ENCODE results near the gene CEPT1.

DNA sequence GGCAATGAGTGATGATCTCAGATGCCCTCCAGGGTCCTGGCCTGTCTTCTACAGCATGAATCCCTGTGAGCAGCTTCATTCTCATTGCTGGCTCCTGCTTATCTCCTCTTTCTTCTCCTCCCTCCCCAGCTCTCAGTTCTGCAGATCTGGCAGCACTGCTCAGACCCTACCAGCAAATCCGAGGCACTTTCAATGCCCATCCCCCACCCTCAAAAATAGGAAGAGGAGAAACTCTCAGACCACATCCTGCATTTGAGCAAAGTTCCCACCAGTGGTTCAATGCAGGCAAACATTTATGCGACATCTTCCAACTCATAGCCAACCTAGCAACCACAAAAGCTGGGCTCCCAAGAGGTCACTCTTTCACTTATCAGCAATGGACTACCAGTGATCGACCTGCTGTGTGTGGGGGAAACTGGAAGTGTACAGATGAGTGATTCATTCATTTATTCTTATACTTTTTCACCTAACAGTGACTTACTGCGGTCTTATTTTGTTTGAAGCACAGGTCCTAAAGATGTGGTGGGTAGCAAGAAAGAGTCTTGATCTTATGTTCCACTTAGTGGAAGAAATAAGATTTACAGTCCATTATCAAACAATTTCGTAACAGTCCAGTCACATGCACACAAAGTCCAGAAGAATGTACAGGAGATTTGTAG is 81.7 kb downstream of the CEPT1 start:
- TF ChIP-seq NFRKB (IDR thresholded peaks at IDR 0.05), result no peak
- TF ChIP-seq SP1 (IDR thresholded peaks at IDR 0.05), result no peak
- TF ChIP-seq BHLHE40 (IDR thresholded peaks at IDR 0.05; ENCODE audit: borderline replicate concordance), result no peak
- no peak for TF ChIP-seq FOXK2 (IDR thresholded peaks at IDR 0.05)
- TF ChIP-seq HDGF (IDR thresholded peaks at IDR 0.05; ENCODE audit: borderline replicate concordance), result no peak
